DND-41 (cell line): Measurements from ENCODE around the gene S100PBP.

ENCODE experiments used
- ATAC-seq: fragments of 200-7000 bp; cut with Tn5 transposase; 3 replicates; pipeline ENCODE4 v1.9.1; 2021; ENCODE audit warnings: low read depth; ENCODE audit not compliant: insufficient read depth
- DNase-seq: peaks from one replicate; pipeline ENCODE4 v3.0.0-alpha.2; 2020
- H2AFZ ChIP-seq: 2 replicates; pipeline ENCODE4 v1.6.0; 2012; ENCODE audit warnings: low read depth, low read length
- H3K27ac ChIP-seq: 2 replicates; pipeline ENCODE4 v1.5.1; 2012; ENCODE audit warnings: low read length, inconsistent platforms
- H3K27me3 ChIP-seq: fragments of 200-600 bp; sonication (generic); 2 replicates; pipeline ENCODE4 v1.6.0; 2012; ENCODE audit warnings: low read length, mild to moderate bottlenecking, inconsistent platforms; ENCODE audit not compliant: insufficient read depth, poor library complexity
- H3K36me3 ChIP-seq: 2 replicates; pipeline ENCODE4 v1.5.1; 2012; ENCODE audit warnings: low read length, inconsistent platforms; ENCODE audit not compliant: insufficient read depth
- H3K4me1 ChIP-seq: 2 replicates; pipeline ENCODE4 v1.5.1; 2012; ENCODE audit warnings: mild to moderate bottlenecking, low read length; ENCODE audit not compliant: insufficient read depth
- H3K4me2 ChIP-seq: 2 replicates; pipeline ENCODE4 v1.6.0; 2012; ENCODE audit warnings: mild to moderate bottlenecking, moderate library complexity, low read length, inconsistent platforms; ENCODE audit not compliant: insufficient read depth
- H3K4me3 ChIP-seq, 2 experiments: fragments of 200-600 bp in 1 of 2; shearing (Covaris generic) in 1 of 2; 2 replicates each; pipeline ENCODE4 v1.5.1; 2012 to 2016; ENCODE audit warnings: inconsistent platforms in 2 of 2, low read length in 2 of 2, mild to moderate bottlenecking in 2 of 2, low read depth in 1 of 2, moderate library complexity in 1 of 2
- H3K79me2 ChIP-seq: 2 replicates; pipeline ENCODE4 v1.6.0; 2012; ENCODE audit warnings: low read length, inconsistent platforms; ENCODE audit not compliant: insufficient read depth
- H3K9ac ChIP-seq: 2 replicates; pipeline ENCODE4 v1.6.0; 2012; ENCODE audit warnings: low read depth, mild to moderate bottlenecking, inconsistent platforms, low read length, moderate library complexity
- H3K9me3 ChIP-seq: 2 replicates; pipeline ENCODE4 v1.5.1; 2012; ENCODE audit warnings: low read length, moderate library complexity, mild to moderate bottlenecking, inconsistent platforms; ENCODE audit not compliant: insufficient read depth, severe bottlenecking
- H4K20me1 ChIP-seq: 2 replicates; pipeline ENCODE4 v1.6.0; 2012; ENCODE audit warnings: low read length; ENCODE audit not compliant: insufficient read depth
- EZH2 ChIP-seq: IDR thresholded peaks from 3 replicates; pipeline ENCODE4 v1.6.1; 2012; ENCODE audit warnings: borderline replicate concordance, low read depth, mild to moderate bottlenecking, moderate library complexity, low read length, inconsistent platforms; ENCODE audit not compliant: severe bottlenecking
- TF ChIP-seq, protein P1 (sequence below): IDR thresholded peaks from 2 replicates; pipeline ENCODE4 v1.5.1; 2012; ENCODE audit warnings: borderline replicate concordance, low read length, moderate library complexity, mild to moderate bottlenecking; ENCODE audit not compliant: poor library complexity, severe bottlenecking; ENCODE audit errors: extremely low read depth

Gene S100PBP

DNA sequence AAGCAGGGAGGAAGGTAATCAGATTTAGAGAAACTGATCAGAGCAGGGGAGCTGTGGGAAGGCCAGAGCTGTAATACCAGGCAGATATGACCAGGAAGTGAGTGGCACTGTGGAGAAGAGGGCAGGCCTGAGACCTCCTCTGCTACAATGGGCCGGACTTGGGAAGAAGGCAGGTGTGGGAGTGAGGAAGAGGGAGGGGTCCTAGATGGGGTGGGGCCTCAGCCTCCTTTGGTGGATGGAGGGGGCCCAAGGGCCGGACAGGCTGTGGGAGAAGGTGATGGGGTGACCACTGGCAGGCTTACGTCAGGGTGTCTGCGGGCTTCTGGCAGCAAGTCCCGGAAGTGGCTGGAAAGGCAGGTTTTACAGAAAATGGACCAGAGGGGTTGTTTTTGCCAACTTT, 63.8 kb downstream of the S100PBP start:
- H3K9me3 ChIP-seq = no peaks in the 10 kb centered on the region
- H3K4me2 ChIP-seq = no peak overlapping the region
- H3K9ac ChIP-seq = no peak overlapping the region
- H3K36me3 ChIP-seq = no peaks in the 10 kb centered on the region
- H3K27ac ChIP-seq = no peak overlapping the region
- no peaks in the 10 kb centered on the region for H3K79me2 ChIP-seq
- H2AFZ ChIP-seq = no peak overlapping the region
- H3K27me3 ChIP-seq = no peaks in the 10 kb centered on the region
- H3K4me1 ChIP-seq = no peaks in the 10 kb centered on the region
- DNase-seq (no peak), ATAC-seq (no peak)
- no peak for TF ChIP-seq EZH2
- TF ChIP-seq, protein P1, sequence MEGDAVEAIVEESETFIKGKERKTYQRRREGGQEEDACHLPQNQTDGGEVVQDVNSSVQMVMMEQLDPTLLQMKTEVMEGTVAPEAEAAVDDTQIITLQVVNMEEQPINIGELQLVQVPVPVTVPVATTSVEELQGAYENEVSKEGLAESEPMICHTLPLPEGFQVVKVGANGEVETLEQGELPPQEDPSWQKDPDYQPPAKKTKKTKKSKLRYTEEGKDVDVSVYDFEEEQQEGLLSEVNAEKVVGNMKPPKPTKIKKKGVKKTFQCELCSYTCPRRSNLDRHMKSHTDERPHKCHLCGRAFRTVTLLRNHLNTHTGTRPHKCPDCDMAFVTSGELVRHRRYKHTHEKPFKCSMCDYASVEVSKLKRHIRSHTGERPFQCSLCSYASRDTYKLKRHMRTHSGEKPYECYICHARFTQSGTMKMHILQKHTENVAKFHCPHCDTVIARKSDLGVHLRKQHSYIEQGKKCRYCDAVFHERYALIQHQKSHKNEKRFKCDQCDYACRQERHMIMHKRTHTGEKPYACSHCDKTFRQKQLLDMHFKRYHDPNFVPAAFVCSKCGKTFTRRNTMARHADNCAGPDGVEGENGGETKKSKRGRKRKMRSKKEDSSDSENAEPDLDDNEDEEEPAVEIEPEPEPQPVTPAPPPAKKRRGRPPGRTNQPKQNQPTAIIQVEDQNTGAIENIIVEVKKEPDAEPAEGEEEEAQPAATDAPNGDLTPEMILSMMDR = no peak
- H4K20me1 ChIP-seq = no peaks in the 10 kb centered on the region; the same call in none of the 2 replicates
- no peak overlapping the region for H3K4me3 ChIP-seq

DNA sequence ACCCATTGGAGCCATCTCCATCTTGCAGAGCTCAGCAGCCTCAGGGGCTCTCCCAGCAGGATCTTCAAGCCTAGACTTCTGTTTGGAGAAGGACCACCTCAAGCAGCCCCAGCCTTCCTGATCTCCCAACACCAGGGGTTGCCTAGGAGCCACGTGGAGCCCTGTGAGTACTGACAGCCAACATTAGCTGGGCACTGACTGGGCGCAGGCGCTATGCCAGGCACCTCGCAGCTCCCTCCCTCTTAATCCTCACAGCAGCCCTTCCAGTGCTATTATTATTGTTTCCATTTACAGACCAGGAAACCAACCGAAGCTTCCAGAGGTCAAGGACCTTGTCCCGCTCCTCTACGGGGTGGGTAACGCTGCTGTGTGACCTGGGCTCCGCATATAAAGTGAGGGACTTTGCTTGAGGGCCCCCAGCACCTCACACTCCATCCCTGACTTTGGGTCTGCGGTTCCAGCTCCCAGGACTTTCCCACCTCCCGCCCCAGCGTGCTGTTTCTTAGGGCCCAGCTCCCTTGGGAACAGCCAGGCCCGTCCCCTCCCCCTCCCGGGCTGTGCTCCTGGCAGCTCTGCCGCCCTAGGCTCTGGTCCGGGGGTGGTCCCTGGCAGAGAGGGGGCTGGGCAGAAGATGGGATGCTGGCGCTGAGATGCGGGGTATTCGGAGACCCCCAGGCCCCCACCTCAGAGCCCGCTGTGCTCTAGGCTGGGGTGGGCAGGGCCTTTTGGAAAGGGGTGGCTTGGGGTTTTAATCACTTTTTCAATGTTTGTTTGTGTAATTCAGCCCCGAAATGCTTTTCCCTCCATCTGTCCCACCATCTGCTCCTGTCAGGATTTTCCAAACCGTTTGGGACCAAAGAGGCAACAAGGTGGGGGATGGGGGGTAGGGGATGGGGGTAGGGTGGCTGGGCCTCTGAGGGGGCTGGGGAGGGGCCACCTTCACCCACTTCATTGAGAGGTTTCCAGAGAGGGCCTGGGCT, 64.7 kb downstream of the S100PBP start:
- Histone ChIP-seq H3K4me3 (no peak overlapping the region), H3K4me2 (no peak overlapping the region), H3K4me1 (no peaks in the 10 kb centered on the region), H3K9me3 (no peaks in the 10 kb centered on the region), H3K79me2 (no peaks in the 10 kb centered on the region), H3K9ac (no peak overlapping the region), H3K27me3 (no peaks in the 10 kb centered on the region), H2AFZ (no peak overlapping the region), H3K36me3 (no peaks in the 10 kb centered on the region), H4K20me1 (no peaks in the 10 kb centered on the region; the same call in none of the 2 replicates), H3K27ac (no peak overlapping the region)
- no peak for ATAC-seq
- TF ChIP-seq, protein P1 = no peak
- TF ChIP-seq EZH2 = no peak
- DNase-seq = no peak

GRCh38 chr1:32883338-32884031, 66.0 kb downstream of the S100PBP start:
- TF ChIP-seq, protein P1 = no peak
- no peak for TF ChIP-seq EZH2
- Histone ChIP-seq H3K4me1 (no peaks in the 10 kb centered on the region), H3K4me2 (no peak overlapping the region), H2AFZ (no peak overlapping the region), H3K9me3 (no peaks in the 10 kb centered on the region), H3K4me3 (no peak overlapping the region), H3K27me3 (no peaks in the 10 kb centered on the region), H4K20me1 (no peaks in the 10 kb centered on the region; the same call in 1 of the 2 replicates), H3K36me3 (no peaks in the 10 kb centered on the region), H3K79me2 (no peaks in the 10 kb centered on the region), H3K27ac (no peak overlapping the region), H3K9ac (no peak overlapping the region)
- DNase-seq (no peak), ATAC-seq (no peak)
